ENCODE data around the gene PPP1R17. TPM values are rescaled to one million over a fixed set of nuclear protein-coding genes. Genes with fewer than 3 reads are reported as not detected.

Gene PPP1R17
- total RNA-seq, 1 donor from 2014 or later, result not detected

- H3K36me3 ChIP-seq (ENCODE audit: control insufficient read depth in 3 of 3, insufficient read depth in 3 of 3, low read length in 3 of 3), result no peaks in the 10 kb centered on the region
- H3K9ac ChIP-seq (ENCODE audit: low read depth in 1 of 3, low read length in 3 of 3), result no peak overlapping the region
- H3K4me3 ChIP-seq (ENCODE audit: low read length in 3 of 3), result no peak overlapping the region
- no peaks in the 10 kb centered on the region for H3K4me1 ChIP-seq (ENCODE audit: control insufficient read depth in 3 of 3, insufficient read depth in 3 of 3, low read length in 3 of 3)
- H3K9me3 ChIP-seq (ENCODE audit: control insufficient read depth in 3 of 3, low read length in 3 of 3), result no peaks in the 10 kb centered on the region
- H3K27me3 ChIP-seq (ENCODE audit: control insufficient read depth in 3 of 3, insufficient read depth in 3 of 3, low read length in 3 of 3), result peaks cover 0 to 2% (median 0%) of the 10 kb centered on the region in 3 donors
- H3K27ac ChIP-seq (ENCODE audit: low read depth, low read length), result no peak overlapping the region
These were observed 47.4 kb downstream of the PPP1R17 start for GRCh38 chr7:31734456-31734855.

- Histone ChIP-seq H3K36me3 (ENCODE audit: control insufficient read depth in 3 of 3, insufficient read depth in 3 of 3, low read length in 3 of 3) (no peaks in the 10 kb centered on the region), H3K9ac (ENCODE audit: low read depth in 1 of 3, low read length in 3 of 3) (no peak overlapping the region), H3K4me1 (ENCODE audit: control insufficient read depth in 3 of 3, insufficient read depth in 3 of 3, low read length in 3 of 3) (no peaks in the 10 kb centered on the region), H3K27me3 (ENCODE audit: control insufficient read depth in 3 of 3, insufficient read depth in 3 of 3, low read length in 3 of 3) (peaks cover 0 to 5% (median 0%) of the 10 kb centered on the region in 3 donors), H3K4me3 (ENCODE audit: low read length in 3 of 3) (no peak overlapping the region), H3K27ac (ENCODE audit: low read depth, low read length) (no peak overlapping the region), H3K9me3 (ENCODE audit: control insufficient read depth in 3 of 3, low read length in 3 of 3) (no peaks in the 10 kb centered on the region)
These were observed 49.3 kb downstream of the PPP1R17 start for GRCh38 chr7:31735991-31736982.

GRCh38 chr7:31741852-31742251 lies 54.8 kb downstream of the PPP1R17 start:
- Histone ChIP-seq H3K27me3 (ENCODE audit: control insufficient read depth in 3 of 3, insufficient read depth in 3 of 3, low read length in 3 of 3) (peaks cover 3% of the 10 kb centered on the region in 3 donors), H3K27ac (ENCODE audit: low read depth, low read length) (no peak overlapping the region), H3K36me3 (ENCODE audit: control insufficient read depth in 3 of 3, insufficient read depth in 3 of 3, low read length in 3 of 3) (no peaks in the 10 kb centered on the region), H3K4me3 (ENCODE audit: low read length in 3 of 3) (no peak overlapping the region), H3K4me1 (ENCODE audit: control insufficient read depth in 3 of 3, insufficient read depth in 3 of 3, low read length in 3 of 3) (no peaks in the 10 kb centered on the region), H3K9ac (ENCODE audit: low read depth in 1 of 3, low read length in 3 of 3) (no peak overlapping the region), H3K9me3 (ENCODE audit: control insufficient read depth in 3 of 3, low read length in 3 of 3) (no peaks in the 10 kb centered on the region)

GRCh38 chr7:31744294-31744874 lies 57.4 kb downstream of the PPP1R17 start:
- no peaks in the 10 kb centered on the region for H3K4me1 ChIP-seq (ENCODE audit: control insufficient read depth in 3 of 3, insufficient read depth in 3 of 3, low read length in 3 of 3)
- H3K27ac ChIP-seq (ENCODE audit: low read depth, low read length), result no peak overlapping the region
- H3K9me3 ChIP-seq (ENCODE audit: control insufficient read depth in 3 of 3, low read length in 3 of 3), result no peaks in the 10 kb centered on the region
- peaks cover 3% of the 10 kb centered on the region in 3 donors for H3K27me3 ChIP-seq (ENCODE audit: control insufficient read depth in 3 of 3, insufficient read depth in 3 of 3, low read length in 3 of 3)
- no peak overlapping the region for H3K4me3 ChIP-seq (ENCODE audit: low read length in 3 of 3)
- no peaks in the 10 kb centered on the region for H3K36me3 ChIP-seq (ENCODE audit: control insufficient read depth in 3 of 3, insufficient read depth in 3 of 3, low read length in 3 of 3)
- no peak overlapping the region for H3K9ac ChIP-seq (ENCODE audit: low read depth in 1 of 3, low read length in 3 of 3)

GRCh38 chr7:31747553-31747952 lies 60.5 kb downstream of the PPP1R17 start:
- no peaks in the 10 kb centered on the region for H3K27me3 ChIP-seq (ENCODE audit: control insufficient read depth in 3 of 3, insufficient read depth in 3 of 3, low read length in 3 of 3)
- no peak overlapping the region for H3K27ac ChIP-seq (ENCODE audit: low read depth, low read length)
- H3K4me3 ChIP-seq (ENCODE audit: low read length in 3 of 3), result no peak overlapping the region
- no peaks in the 10 kb centered on the region for H3K9me3 ChIP-seq (ENCODE audit: control insufficient read depth in 3 of 3, low read length in 3 of 3)
- no peaks in the 10 kb centered on the region for H3K36me3 ChIP-seq (ENCODE audit: control insufficient read depth in 3 of 3, insufficient read depth in 3 of 3, low read length in 3 of 3)
- H3K9ac ChIP-seq (ENCODE audit: low read depth in 1 of 3, low read length in 3 of 3), result no peak overlapping the region
- H3K4me1 ChIP-seq (ENCODE audit: control insufficient read depth in 3 of 3, insufficient read depth in 3 of 3, low read length in 3 of 3), result no peaks in the 10 kb centered on the region

GRCh38 chr7:31748084-31748483 lies 61.1 kb downstream of the PPP1R17 start:
- H3K27me3 ChIP-seq (ENCODE audit: control insufficient read depth in 3 of 3, insufficient read depth in 3 of 3, low read length in 3 of 3), result no peaks in the 10 kb centered on the region
- H3K4me3 ChIP-seq (ENCODE audit: low read length in 3 of 3), result no peak overlapping the region
- H3K9me3 ChIP-seq (ENCODE audit: control insufficient read depth in 3 of 3, low read length in 3 of 3), result no peaks in the 10 kb centered on the region
- no peaks in the 10 kb centered on the region for H3K36me3 ChIP-seq (ENCODE audit: control insufficient read depth in 3 of 3, insufficient read depth in 3 of 3, low read length in 3 of 3)
- no peak overlapping the region for H3K9ac ChIP-seq (ENCODE audit: low read depth in 1 of 3, low read length in 3 of 3)
- no peak overlapping the region for H3K27ac ChIP-seq (ENCODE audit: low read depth, low read length)
- no peaks in the 10 kb centered on the region for H3K4me1 ChIP-seq (ENCODE audit: control insufficient read depth in 3 of 3, insufficient read depth in 3 of 3, low read length in 3 of 3)

- no peaks in the 10 kb centered on the region for H3K36me3 ChIP-seq (ENCODE audit: control insufficient read depth in 3 of 3, insufficient read depth in 3 of 3, low read length in 3 of 3)
- H3K4me3 ChIP-seq (ENCODE audit: low read length in 3 of 3), result no peak overlapping the region
- no peaks in the 10 kb centered on the region for H3K27me3 ChIP-seq (ENCODE audit: control insufficient read depth in 3 of 3, insufficient read depth in 3 of 3, low read length in 3 of 3)
These were observed 64.7 kb downstream of the PPP1R17 start for GRCh38 chr7:31751726-31752125.

More at GRCh38 chr7:31751726-31752125, 64.7 kb downstream of the PPP1R17 start:
- H3K9me3 ChIP-seq (ENCODE audit: control insufficient read depth in 3 of 3, low read length in 3 of 3), result no peaks in the 10 kb centered on the region
- H3K4me1 ChIP-seq (ENCODE audit: control insufficient read depth in 3 of 3, insufficient read depth in 3 of 3, low read length in 3 of 3), result no peaks in the 10 kb centered on the region
- H3K9ac ChIP-seq (ENCODE audit: low read depth in 1 of 3, low read length in 3 of 3), result no peak overlapping the region
- H3K27ac ChIP-seq (ENCODE audit: low read depth, low read length), result no peak overlapping the region

Other genes starting within 250 kb of the PPP1R17 start
- 0.52 TPM for gene ITPRID1, start 173.1 kb upstream of the PPP1R17 start, total RNA-seq

All from skeletal muscle tissue (tissue), 4 donors.